Upper lobe of left lung (tissue), 4 donors: Measurements from ENCODE around the gene NT5C3A.
"Not testable (repeated sequence)": the region's sequence is repeated elsewhere in the genome, so short reads cannot be mapped to it uniquely, and the experiment has no call there.

Source experiments
- EP300 ChIP-seq, 4 donors: sonication (generic); formaldehyde crosslinking; IDR thresholded peaks; one replicate each; pipeline ENCODE4 v1.5.1; 2017; ENCODE audit warnings: antibody characterized with exemption in 4 of 4, control low read depth in 2 of 4
- POLR2A ChIP-seq, 4 donors: fragments of 450-650 bp; IDR thresholded peaks; one replicate each; pipeline ENCODE4 v1.5.1; 2016 to 2017; ENCODE audit warnings: antibody characterized with exemption in 4 of 4, mild to moderate bottlenecking in 2 of 4
- TF ChIP-seq, protein P1 (sequence below), 6 experiments: fragments of 450-650 bp in 4 of 6; fragments of 200-600 bp in 2 of 6; sonication (generic) in 2 of 6; IDR thresholded peaks; one replicate each; pipeline ENCODE4 v1.5.1; 2016 to 2019; ENCODE audit warnings: antibody characterized with exemption in 6 of 6

DNA sequence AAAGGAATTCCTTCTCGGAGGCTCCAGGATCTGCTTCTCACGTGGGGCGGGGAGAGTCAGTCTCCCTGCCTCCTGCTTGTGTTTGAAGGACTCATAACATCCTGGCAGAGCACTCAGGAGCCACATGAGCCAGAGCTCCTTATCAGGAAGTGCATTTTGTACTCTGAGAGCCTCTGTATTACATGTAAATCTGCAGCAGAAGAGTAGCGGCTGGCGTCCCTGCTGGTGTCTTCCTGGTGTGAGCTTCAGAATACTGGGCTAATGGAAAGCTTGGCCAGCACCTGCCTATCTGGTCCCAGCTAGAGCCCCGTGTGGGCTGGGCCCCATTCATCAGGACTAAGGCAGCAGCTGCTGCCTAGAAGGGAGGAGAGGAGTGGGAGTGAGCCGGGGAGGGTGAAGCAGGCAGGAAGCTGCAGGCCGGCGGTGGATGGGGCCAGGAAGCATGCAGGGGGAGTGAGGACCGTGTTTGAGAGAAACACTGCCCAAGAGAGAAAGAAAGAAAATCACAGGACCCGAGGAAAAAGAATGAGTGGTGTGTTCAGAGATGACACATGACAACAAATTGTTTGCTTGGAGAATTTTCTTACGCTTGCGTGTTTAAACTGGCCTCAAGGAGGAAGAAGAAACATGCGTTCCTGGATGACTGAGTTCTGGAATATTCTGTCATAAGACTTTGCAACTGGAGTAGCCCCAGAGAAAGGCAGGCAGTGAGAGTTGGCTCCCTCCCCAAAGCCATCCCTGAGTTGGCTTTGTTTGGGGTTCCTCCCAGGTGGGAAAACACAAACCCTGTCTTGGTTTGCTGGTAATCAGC, 64.0 kb downstream of the NT5C3A start:
- not testable (repeated sequence) for TF ChIP-seq POLR2A, EP300 (IDR thresholded peaks at IDR 0.05)
- TF ChIP-seq, protein P1, sequence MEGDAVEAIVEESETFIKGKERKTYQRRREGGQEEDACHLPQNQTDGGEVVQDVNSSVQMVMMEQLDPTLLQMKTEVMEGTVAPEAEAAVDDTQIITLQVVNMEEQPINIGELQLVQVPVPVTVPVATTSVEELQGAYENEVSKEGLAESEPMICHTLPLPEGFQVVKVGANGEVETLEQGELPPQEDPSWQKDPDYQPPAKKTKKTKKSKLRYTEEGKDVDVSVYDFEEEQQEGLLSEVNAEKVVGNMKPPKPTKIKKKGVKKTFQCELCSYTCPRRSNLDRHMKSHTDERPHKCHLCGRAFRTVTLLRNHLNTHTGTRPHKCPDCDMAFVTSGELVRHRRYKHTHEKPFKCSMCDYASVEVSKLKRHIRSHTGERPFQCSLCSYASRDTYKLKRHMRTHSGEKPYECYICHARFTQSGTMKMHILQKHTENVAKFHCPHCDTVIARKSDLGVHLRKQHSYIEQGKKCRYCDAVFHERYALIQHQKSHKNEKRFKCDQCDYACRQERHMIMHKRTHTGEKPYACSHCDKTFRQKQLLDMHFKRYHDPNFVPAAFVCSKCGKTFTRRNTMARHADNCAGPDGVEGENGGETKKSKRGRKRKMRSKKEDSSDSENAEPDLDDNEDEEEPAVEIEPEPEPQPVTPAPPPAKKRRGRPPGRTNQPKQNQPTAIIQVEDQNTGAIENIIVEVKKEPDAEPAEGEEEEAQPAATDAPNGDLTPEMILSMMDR (IDR thresholded peaks at IDR 0.05): not testable (repeated sequence)
